ENCODE measurements around the gene NPC2. TPM values are rescaled to one million over a fixed set of nuclear protein-coding genes. Genes with fewer than 3 reads are reported as not detected.

Gene NPC2
- total RNA-seq, 1 experiment from 2014 or later, result 137 TPM

- peaks cover 6% of the 10 kb centered on the region for H3K27me3 Mint-ChIP-seq (ENCODE audit: low read depth)
- H2BK12ac ChIP-seq (ENCODE audit: insufficient read length, low read depth, low read length), result no peak overlapping the region
These were observed 31.7 kb upstream of the NPC2 start for GRCh38 chr14:74524812-74525135.

More at GRCh38 chr14:74524812-74525135, 31.7 kb upstream of the NPC2 start:
- Histone ChIP-seq H3K79me2 (ENCODE audit: insufficient read depth, low read length) (no peaks in the 10 kb centered on the region), H2BK5ac (ENCODE audit: insufficient read length, low read length) (no peak overlapping the region), H4K20me1 (ENCODE audit: control insufficient read depth, insufficient read depth, insufficient read length) (no peaks in the 10 kb centered on the region), H2BK20ac (ENCODE audit: low read depth, low read length, poor library complexity, severe bottlenecking) (no peak overlapping the region), H3K56ac (ENCODE audit: insufficient read length, low read depth, low read length) (no peak overlapping the region), H3K27me3 (ENCODE audit: insufficient read depth, low read length) (no peaks in the 10 kb centered on the region), H3K4me1 (ENCODE audit: insufficient read depth, low read length) (no peaks in the 10 kb centered on the region), H3K23ac (ENCODE audit: insufficient read length, low read depth, low read length) (no peak overlapping the region), H3K27ac (ENCODE audit: insufficient read length, low read depth, low read length) (no peak overlapping the region), H3T11ph (ENCODE audit: low read length) (no peak overlapping the region), H2AFZ (ENCODE audit: low read length) (no peak overlapping the region), H3K9me3 (ENCODE audit: control insufficient read depth, low read depth, low read length) (no peaks in the 10 kb centered on the region), H2BK15ac (ENCODE audit: low read depth, low read length) (no peak overlapping the region), H3K9ac (ENCODE audit: extremely low read depth, insufficient read length, low read length) (no peak overlapping the region), H3K79me1 (ENCODE audit: insufficient read depth, low read depth, low read length, poor library complexity, severe bottlenecking) (no peaks in the 10 kb centered on the region), H4K5ac (ENCODE audit: insufficient read length, low read depth, low read length) (no peak overlapping the region), H2AK5ac (ENCODE audit: insufficient read length, low read length) (no peak overlapping the region), H3K14ac (ENCODE audit: insufficient read depth, low read length) (no peak overlapping the region), H3K18ac (ENCODE audit: insufficient read length, low read depth, low read length) (no peak overlapping the region), H4K8ac (replicated peaks; ENCODE audit: insufficient read length, low read depth, low read length) (no peak overlapping the region), H2BK120ac (ENCODE audit: low read depth, low read length, poor library complexity, severe bottlenecking) (no peak overlapping the region), H3K23me2 (ENCODE audit: insufficient read length, low read depth, low read length, poor library complexity, severe bottlenecking) (no peaks in the 10 kb centered on the region), H4K91ac (ENCODE audit: insufficient read length, low read depth, low read length) (no peak overlapping the region), H3K4ac (ENCODE audit: low read depth, low read length) (no peak overlapping the region), H3K4me2 (ENCODE audit: insufficient read depth, insufficient read length, low read length) (no peak overlapping the region)
- no peaks in the 10 kb centered on the region for H3K9me3 Mint-ChIP-seq
- H3K4me1 Mint-ChIP-seq, result peaks cover 14 to 21% of the 10 kb centered on the region in 2 experiments
- no peak overlapping the region for H3K4me3 Mint-ChIP-seq
- no peaks in the 10 kb centered on the region for H3K36me3 Mint-ChIP-seq (ENCODE audit: insufficient read depth in 1 of 3, low read depth in 3 of 3)
- no peak for DNase-seq
- no peak for TF ChIP-seq CTCF (conservative IDR thresholded peaks at IDR 0.05)
- H3K27ac Mint-ChIP-seq, result no peak overlapping the region
